ENCODE data around the gene FBXL14. TPM values are rescaled to one million over a fixed set of nuclear protein-coding genes. Genes with fewer than 3 reads are reported as not detected.

Gene FBXL14
- total RNA-seq, 1 experiment from 2014 or later = 4.0 TPM

GRCh38 chr12:1593174-1594005, 991 bp downstream of the FBXL14 start:
- peak; percentile 42 for DNase-seq (ENCODE audit: low read depth)

- DNase-seq (ENCODE audit: low read depth) = peak; percentile 70
Observed at GRCh38 chr12:1592444-1593173, 1.8 kb downstream of the FBXL14 start.

DNA sequence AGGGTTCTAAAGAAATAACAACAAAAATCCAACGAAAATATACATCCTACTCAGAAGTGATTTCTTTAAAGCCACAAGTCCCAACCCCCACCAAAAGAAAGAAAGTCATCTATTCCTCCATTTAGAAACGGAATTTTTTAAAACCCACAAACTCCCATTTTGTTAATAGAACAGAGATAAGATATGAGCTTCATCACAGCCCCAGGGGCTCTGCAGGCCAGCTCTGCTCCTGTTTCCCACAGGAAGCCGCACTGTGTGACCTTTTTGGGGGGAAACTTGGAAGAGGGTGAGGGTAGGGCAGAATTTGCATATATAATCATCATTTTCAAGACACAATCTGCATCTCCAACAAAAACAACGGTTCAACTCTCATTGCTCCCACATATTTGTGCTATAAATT, 2.8 kb downstream of the FBXL14 start:
- DNase-seq (ENCODE audit: low read depth) = peak; percentile 79

DNA sequence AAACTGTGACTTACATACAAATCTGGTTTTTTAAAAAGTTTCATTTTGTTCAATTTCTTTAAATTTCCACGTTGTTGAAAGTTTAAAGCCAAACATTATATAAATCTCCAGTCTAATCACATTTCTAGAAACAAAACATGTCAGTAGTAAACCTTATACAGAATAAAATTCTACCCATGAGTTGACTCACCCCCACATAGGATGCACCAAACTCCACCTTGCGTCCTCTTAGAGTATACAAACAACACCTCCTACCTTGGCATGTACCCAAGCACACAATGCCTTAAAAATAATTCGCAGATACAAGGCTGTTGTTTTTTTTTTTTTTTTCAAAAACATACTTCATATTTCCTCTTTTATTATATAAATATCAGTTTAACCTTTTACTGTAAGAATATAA, 3.3 kb downstream of the FBXL14 start:
- peak; percentile 38 for DNase-seq (ENCODE audit: low read depth)

- peak; percentile 62 for DNase-seq (ENCODE audit: low read depth)
Observed at GRCh38 chr12:1590221-1590979, 4.0 kb downstream of the FBXL14 start.

DNA sequence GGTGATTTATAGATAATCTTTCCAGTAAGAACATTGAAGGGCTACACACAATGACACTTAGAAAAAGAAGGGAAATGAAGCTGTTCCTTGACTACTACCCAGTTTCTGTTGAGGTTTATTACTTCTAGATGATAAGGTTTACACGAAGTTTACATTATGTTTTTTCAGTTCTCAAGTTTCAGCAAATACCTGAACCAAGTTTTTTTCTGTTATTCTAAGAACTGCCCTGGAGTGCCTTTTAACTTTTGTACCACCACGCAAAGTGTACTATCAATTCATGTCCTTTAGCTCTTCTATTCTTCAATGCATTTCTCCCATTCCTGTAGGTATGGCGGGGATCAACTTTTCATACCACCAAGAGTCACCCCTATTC, 5.8 kb downstream of the FBXL14 start:
- no peak for DNase-seq (ENCODE audit: low read depth)

DNA sequence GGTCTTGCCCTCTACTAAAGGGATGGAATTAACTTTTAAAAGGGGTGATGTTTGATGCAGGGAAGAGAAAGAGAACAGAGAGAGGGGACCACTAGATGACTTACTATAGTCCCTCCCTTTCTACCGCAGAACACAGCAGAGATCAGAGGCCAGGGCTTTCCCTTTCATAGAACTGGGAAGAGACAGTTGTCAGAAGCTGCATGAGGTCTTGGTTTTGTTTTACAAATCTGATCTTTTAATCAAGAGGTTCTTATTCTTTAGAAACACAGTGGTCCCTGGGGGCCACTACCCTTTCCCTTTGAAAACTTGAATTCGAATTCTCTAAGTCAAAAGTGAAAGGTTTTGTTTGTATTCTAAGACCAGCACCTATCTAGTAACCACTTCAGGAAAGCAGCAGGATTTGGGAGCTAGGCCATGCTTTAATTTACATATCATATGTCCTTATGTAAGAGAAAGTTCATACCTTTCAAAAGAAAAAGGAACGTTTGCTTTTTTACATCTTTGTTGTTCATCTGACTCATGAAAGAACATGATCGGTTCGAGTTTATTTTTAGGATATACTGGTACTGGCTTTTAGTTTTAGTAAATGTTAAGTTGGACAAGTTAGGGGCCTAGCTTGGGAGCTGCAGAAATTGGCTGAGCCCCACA, 6.3 kb downstream of the FBXL14 start:
- DNase-seq (ENCODE audit: low read depth) = no peak

DNA sequence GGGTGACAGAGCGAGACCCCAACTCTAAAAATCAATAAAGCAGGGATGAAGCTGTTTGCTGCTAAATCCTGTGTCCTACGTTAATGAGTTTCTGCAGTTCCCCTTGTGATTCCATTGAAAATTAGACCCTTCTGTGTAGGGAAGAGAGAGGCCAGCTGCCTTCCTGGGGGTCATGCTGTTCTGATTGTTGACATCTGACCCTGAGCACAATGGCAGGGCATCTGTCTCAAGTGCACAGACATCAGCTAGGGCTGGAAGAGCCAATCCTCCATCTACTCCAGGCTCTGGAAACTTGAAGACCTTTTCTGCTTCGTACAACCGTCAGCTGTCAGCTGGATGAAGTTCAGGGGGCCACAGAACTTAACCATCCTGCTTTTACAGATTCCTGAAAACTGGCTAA, 10.1 kb downstream of the FBXL14 start:
- DNase-seq (ENCODE audit: low read depth) = no peak

DNA sequence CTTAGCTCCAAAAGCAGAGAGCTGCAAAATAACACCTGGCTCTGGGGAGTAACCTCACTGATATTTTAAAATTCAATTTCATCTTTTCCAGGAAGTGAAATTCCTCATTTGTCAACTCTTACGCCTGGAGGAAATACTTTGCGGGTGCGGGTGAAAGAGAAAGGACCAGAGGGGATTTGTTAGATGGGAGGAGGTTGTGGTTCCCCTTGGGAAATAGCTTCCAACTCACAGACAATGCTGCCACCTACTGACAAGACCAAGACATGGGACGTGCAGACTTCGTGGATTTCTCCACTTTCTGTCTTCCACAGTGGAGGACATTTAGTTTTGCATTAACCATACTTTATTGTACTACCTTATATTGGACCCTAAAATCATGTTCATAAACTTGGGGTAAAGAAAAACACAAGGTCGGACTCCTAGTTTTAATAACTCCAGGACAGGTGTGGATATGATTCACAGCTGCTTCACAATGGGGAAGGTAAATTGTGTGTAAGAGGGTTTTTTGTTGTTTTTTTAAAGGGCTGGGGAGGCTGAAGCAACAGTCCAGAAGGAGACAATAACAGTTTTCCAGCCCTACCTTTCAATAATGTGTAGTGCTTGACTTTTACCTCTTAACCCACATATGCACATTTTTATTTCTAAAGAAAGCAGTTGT, 10.8 kb downstream of the FBXL14 start:
- DNase-seq (ENCODE audit: low read depth) = peak; percentile 84

DNA sequence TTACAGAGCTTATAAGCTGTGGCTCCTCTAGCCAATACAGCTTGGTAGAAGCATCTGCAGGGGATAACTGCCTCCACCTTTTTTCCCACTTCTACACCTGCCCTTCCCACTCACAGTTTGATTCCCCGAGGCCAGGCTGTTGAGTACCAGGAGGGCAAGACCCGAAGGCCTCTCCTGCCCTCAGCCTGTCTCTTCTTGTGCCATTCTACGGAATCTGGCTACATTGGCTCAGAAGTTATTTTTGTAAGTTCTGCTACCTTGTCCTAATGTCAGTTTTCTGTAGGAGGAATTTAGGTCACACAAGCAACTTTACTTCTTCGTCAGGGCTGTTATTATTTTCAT, 11.7 kb downstream of the FBXL14 start:
- DNase-seq (ENCODE audit: low read depth) = no peak

GRCh38 chr12:1581973-1582708, 12.2 kb downstream of the FBXL14 start:
- DNase-seq (ENCODE audit: low read depth) = no peak

GRCh38 chr12:1580526-1580925, 13.9 kb downstream of the FBXL14 start:
- DNase-seq (ENCODE audit: low read depth) = no peak

DNA sequence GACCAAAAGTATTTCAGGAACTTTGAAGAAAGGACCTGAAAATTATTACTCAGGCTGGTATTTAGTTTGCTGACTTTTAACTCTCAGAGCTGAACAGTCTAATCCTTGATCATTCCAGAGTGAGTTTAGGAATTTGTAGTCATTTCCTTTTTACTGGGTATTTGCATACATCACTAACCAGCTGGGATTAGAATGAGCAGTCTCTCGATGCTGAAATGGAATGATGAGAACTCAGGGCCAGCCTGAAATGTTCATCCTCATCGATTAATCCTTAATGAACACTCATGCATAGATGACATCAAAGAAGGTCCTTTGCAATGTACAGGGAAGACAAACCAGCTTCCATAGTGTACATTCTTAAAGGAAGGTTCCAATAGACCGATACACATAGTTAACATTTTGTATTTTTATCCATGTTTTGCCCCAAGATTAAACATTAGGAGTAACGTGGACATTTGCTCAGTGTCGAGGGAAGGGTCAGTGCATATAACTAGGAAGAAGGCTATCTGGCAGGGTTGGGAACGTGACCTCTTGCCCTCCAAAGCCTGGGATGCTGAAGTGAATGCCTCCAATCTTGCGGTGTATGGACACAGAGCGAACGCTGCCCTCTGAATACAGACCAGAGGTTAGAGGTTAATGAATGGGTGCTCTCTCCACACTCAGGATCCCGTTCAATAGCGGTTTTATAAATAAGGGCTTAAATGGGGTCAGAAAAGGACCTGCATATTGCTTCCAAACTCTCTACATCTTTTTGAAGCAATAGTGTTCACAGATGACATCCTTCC, 14.5 kb downstream of the FBXL14 start:
- DNase-seq (ENCODE audit: low read depth) = no peak

DNA sequence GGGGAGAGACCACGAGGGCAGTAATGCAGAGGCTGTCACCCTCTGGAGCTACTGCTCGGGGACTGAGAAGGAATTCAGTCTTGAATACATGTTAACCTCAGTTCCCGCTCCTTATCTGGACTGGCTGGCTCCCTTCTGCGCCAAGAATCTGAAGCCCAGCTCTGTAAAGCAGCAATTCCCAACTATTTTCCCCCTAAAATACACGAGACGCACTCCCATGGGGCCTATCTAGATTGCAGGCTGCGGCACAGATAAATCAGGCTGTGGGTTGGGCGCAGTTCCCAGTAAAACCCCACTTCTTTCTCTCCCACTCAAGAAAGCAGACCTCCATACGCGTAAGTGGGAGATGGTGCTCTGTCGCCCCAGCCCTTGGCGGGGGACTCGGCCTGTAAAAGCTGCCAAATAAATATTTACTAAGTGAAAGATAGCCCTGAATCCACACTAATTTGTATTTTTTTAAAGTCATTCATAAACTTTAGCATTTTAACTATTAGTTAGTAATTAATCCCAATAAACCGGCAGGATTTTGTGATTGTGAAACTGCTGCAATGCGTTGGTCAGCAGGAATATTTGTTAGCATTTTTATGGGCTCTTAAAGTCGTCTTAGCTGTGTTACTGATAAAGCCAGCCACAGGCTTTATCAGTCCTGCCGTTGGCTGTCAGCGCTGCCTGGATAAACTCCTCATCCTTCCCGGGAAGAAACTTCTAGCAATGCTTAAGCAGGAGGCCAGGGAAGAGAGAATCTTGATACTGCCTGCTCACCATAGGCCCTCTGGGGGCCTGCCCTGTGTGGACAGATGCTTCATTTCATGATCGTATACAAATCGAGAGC, 17.8 kb downstream of the FBXL14 start:
- DNase-seq (ENCODE audit: low read depth) = no peak

GRCh38 chr12:1575408-1576401, 18.7 kb downstream of the FBXL14 start:
- DNase-seq (ENCODE audit: low read depth) = no peak

DNA sequence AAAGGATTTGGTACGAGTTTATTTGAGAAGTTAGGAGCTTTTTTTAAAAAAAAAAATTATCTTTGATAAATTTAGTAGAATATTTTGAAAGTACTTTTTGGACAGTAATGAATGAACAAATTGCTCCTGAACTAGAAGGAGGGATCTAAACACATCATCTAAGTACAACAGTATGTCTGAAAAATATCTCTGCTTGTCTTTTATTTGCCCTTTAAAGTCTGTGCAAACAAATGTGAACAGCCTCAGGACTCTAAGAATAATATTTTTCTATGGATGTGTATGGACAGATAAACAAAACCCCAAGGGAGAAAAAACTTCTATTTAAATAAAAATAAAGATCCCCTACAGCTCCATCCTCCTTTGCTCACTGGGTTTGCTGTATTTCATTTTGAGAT, 19.5 kb downstream of the FBXL14 start:
- no peak for DNase-seq (ENCODE audit: low read depth)

- DNase-seq (ENCODE audit: low read depth) = no peak
Observed at GRCh38 chr12:1573960-1574864, 20.2 kb downstream of the FBXL14 start.

All from RPMI7951 (cell line).